GM19467 (cell line): ENCODE measurements around the gene MEIS1.

ENCODE experiments used
- ATAC-seq: cut with Tn5 transposase; IDR thresholded peaks from one replicate; pipeline ENCODE4 v1.9.1; 2021; ENCODE audit warnings: mild to moderate bottlenecking, moderate library complexity; ENCODE audit not compliant: unreplicated experiment

MEIS1 gene

GRCh38 chr2:66561645-66562303, 126.8 kb downstream of the MEIS1 start:
- no peak for ATAC-seq

GRCh38 chr2:66562304-66562685, 127.4 kb downstream of the MEIS1 start:
- ATAC-seq = no peak

- ATAC-seq = no peak
Measured at GRCh38 chr2:66563473-66563872, 128.5 kb downstream of the MEIS1 start.

- ATAC-seq = no peak
Measured at GRCh38 chr2:66565291-66565690, 130.4 kb downstream of the MEIS1 start.

GRCh38 chr2:66566726-66567399, 131.9 kb downstream of the MEIS1 start:
- no peak for ATAC-seq

GRCh38 chr2:66567729-66568128, 132.8 kb downstream of the MEIS1 start:
- ATAC-seq = no peak

- no peak for ATAC-seq
Measured at GRCh38 chr2:66568650-66569300, 133.8 kb downstream of the MEIS1 start.

GRCh38 chr2:66569321-66569851, 134.5 kb downstream of the MEIS1 start:
- no peak for ATAC-seq

- ATAC-seq = no peak
Measured at GRCh38 chr2:66569974-66570373, 135.0 kb downstream of the MEIS1 start.

- ATAC-seq = no peak
Measured at GRCh38 chr2:66570471-66570870, 135.5 kb downstream of the MEIS1 start.

- no peak for ATAC-seq
Measured at GRCh38 chr2:66571918-66572317, 137.0 kb downstream of the MEIS1 start.

- no peak for ATAC-seq
Measured at GRCh38 chr2:66572391-66572790, 137.5 kb downstream of the MEIS1 start.

GRCh38 chr2:66573416-66573815, 138.5 kb downstream of the MEIS1 start:
- no peak for ATAC-seq

GRCh38 chr2:66573821-66574233, 138.9 kb downstream of the MEIS1 start:
- no peak for ATAC-seq

GRCh38 chr2:66574701-66575624, 140.0 kb downstream of the MEIS1 start:
- no peak for ATAC-seq

- no peak for ATAC-seq
Measured at GRCh38 chr2:66575625-66576310, 140.8 kb downstream of the MEIS1 start.

- ATAC-seq = no peak
Measured at GRCh38 chr2:66576311-66576560, 141.3 kb downstream of the MEIS1 start.

GRCh38 chr2:66576561-66577320, 141.8 kb downstream of the MEIS1 start:
- no peak for ATAC-seq

GRCh38 chr2:66577321-66578053, 142.6 kb downstream of the MEIS1 start:
- ATAC-seq = no peak
